Natural killer cell (primary cell): ENCODE results near the gene MAP3K9. TPM values are rescaled to one million over a fixed set of nuclear protein-coding genes. Genes with fewer than 3 reads are reported as not detected.

Experiments
- ATAC-seq, 3 donors: fragments of 150-1000 bp in 2 of 3; fragments of 200-7000 bp in 1 of 3; cut with Tn5 transposase; 1 replicate in 1 of 3; 2 replicates in 2 of 3; pipeline ENCODE4 v1.10.0; 2021; ENCODE audit warnings: mild to moderate bottlenecking in 2 of 3, moderate library complexity in 2 of 3
- DNase-seq, 2 donors: peaks; one replicate each; pipeline versions ENCODE4 v3.0.0 to v3.0.0-alpha.2; 2013 to 2021; ENCODE audit warnings: mixed read lengths in 1 of 2
- H3K27ac ChIP-seq: one replicate; pipeline ENCODE4 v1.5.1; 2013; ENCODE audit warnings: mild to moderate bottlenecking, low read length
- H3K27me3 ChIP-seq: one replicate; pipeline ENCODE4 v1.6.1; 2013; ENCODE audit warnings: low read length; ENCODE audit not compliant: control insufficient read depth, insufficient read depth
- H3K36me3 ChIP-seq: one replicate; pipeline ENCODE4 v1.6.1; 2013; ENCODE audit warnings: low read length; ENCODE audit not compliant: control insufficient read depth, insufficient read depth
- H3K4me1 ChIP-seq: one replicate; pipeline ENCODE4 v1.6.1; 2013; ENCODE audit warnings: low read length; ENCODE audit not compliant: control insufficient read depth, insufficient read depth
- H3K4me3 ChIP-seq: one replicate; pipeline ENCODE4 v1.5.1; 2013; ENCODE audit warnings: low read length
- H3K9me3 ChIP-seq: one replicate; pipeline ENCODE4 v1.6.1; 2013; ENCODE audit warnings: low read length; ENCODE audit not compliant: control insufficient read depth, insufficient read depth
- H3K27ac Mint-ChIP-seq, 2 donors: one replicate each; pipeline ENCODE4 v1.8.0; 2022; ENCODE audit warnings: mild to moderate bottlenecking in 2 of 2, mixed read lengths in 2 of 2, moderate library complexity in 1 of 2
- H3K27me3 Mint-ChIP-seq, 2 donors: one replicate each; pipeline ENCODE4 v1.8.0; 2022; ENCODE audit warnings: low read depth in 2 of 2, mixed read lengths in 2 of 2
- H3K36me3 Mint-ChIP-seq: one replicate; pipeline ENCODE4 v1.8.0; 2022; ENCODE audit warnings: mixed read lengths
- H3K4me1 Mint-ChIP-seq, 2 donors: one replicate each; pipeline ENCODE4 v1.8.0; 2022; ENCODE audit warnings: mixed read lengths in 2 of 2
- H3K4me3 Mint-ChIP-seq: one replicate; pipeline ENCODE4 v1.8.0; 2022; ENCODE audit warnings: mild to moderate bottlenecking, moderate library complexity, mixed read lengths
- H3K9me3 Mint-ChIP-seq, 2 donors: one replicate each; pipeline ENCODE4 v1.8.0; 2022; ENCODE audit warnings: mixed read lengths in 2 of 2
- WGBS: methylation state at CpG from one replicate; pipeline ENCODE4 v1.1.7; 2013; ENCODE audit warnings: missing lambda C conversion rate; ENCODE audit not compliant: insufficient coverage; 5-methylcytosine and 5-hydroxymethylcytosine counted together
- intact Hi-C: fragments of 100-400 bp; cut with micrococcal nuclease; formaldehyde crosslinking; loops from one replicate; pipeline ENCODE4 v1.14.2; 2022
- total RNA-seq, 4 donors: library from RNA; stranded (reverse); fragments of 120-200 nt in 1 of 4; gene quantifications; one replicate each; pipeline versions ENCODE4 v1.2.3 to v1.2.4, GENCODE V29; 2013 to 2022
- TF ChIP-seq, protein P1 (sequence below): fragments of 200-600 bp; IDR thresholded peaks from one replicate; pipeline ENCODE4 v1.8.0; 2022; ENCODE audit warnings: antibody characterized with exemption

MAP3K9 gene
- total RNA-seq, 3 donors from 2014 or later (not counting 1 experiment from before 2014, with no cell fraction given), result 3.6 to 7.9 (median 3.8) TPM

DNA sequence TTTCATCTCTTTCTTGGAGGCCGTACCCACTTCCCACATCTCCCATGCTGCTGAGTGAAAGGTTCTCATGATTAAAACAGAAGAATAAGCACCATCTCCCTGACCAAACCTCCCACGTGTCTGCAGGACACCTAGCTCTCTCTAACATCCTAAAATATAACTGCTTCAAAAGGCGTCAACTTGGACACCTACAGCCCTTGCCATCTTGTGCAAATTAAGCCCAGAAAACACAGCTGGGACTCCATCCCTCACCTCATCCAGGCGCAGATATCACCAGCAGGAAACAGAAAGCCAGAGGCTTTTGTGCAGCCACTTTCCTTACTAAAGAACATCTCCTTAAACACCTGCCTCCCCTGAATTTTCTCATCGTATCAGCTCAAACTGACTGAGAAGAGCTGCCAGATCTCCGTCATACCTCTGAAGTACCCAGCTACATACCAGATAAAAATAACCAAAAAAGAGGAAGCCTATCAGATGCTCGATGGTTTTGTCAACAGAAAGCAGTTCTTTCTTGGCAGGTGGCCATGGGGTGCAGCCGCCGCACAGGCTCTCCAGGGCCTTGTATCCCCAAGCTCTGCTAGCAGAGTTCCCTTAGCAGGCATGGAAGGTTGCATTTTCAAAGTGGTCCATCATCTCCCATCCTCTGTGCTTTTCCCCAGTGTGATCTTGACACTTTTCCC lies 28.8 kb downstream of the MAP3K9 start:
- H3K9me3 Mint-ChIP-seq, result no peaks in the 10 kb centered on the region
- peaks cover 10% of the 10 kb centered on the region in 2 donors for H3K27me3 Mint-ChIP-seq
- H3K27me3 ChIP-seq, result no peaks in the 10 kb centered on the region
- DNase-seq (no peak), ATAC-seq (no peak)
- peak overlapping the region; percentile 79 for H3K27ac ChIP-seq
- TF ChIP-seq, protein P1, sequence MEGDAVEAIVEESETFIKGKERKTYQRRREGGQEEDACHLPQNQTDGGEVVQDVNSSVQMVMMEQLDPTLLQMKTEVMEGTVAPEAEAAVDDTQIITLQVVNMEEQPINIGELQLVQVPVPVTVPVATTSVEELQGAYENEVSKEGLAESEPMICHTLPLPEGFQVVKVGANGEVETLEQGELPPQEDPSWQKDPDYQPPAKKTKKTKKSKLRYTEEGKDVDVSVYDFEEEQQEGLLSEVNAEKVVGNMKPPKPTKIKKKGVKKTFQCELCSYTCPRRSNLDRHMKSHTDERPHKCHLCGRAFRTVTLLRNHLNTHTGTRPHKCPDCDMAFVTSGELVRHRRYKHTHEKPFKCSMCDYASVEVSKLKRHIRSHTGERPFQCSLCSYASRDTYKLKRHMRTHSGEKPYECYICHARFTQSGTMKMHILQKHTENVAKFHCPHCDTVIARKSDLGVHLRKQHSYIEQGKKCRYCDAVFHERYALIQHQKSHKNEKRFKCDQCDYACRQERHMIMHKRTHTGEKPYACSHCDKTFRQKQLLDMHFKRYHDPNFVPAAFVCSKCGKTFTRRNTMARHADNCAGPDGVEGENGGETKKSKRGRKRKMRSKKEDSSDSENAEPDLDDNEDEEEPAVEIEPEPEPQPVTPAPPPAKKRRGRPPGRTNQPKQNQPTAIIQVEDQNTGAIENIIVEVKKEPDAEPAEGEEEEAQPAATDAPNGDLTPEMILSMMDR, result no peak
- WGBS, result 32% methylated on average over 9 of the region's 9 CpGs
- peaks cover 21% of the 10 kb centered on the region for H3K4me1 ChIP-seq
- no peaks in the 10 kb centered on the region for H3K36me3 ChIP-seq
- no peak overlapping the region for H3K4me3 Mint-ChIP-seq
- peaks cover 12 to 18% of the 10 kb centered on the region in 2 donors for H3K4me1 Mint-ChIP-seq
- H3K4me3 ChIP-seq, result no peak overlapping the region
- H3K27ac Mint-ChIP-seq, result no peak overlapping the region
- intact Hi-C loops, result no loop called here
- H3K36me3 Mint-ChIP-seq, result no peaks in the 10 kb centered on the region
- H3K9me3 ChIP-seq, result no peaks in the 10 kb centered on the region

DNA sequence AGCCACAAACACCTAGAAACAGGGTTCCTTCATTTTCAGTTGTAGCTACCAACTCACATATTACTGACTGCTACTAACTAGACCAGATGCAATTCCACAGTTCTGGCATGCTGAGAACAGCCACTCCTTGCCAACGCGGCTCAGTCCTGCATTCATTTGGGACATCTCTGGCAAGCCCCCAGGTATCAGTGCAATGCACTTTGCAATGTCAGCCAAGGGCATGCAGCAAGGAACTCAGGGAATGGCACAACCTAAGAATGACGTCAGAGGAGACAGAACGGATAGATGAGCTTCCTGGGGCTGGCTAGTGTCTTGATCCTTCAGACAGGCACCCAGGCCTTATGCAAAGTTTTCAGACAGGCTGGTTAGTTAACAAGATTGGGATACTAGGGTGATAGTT lies 29.6 kb downstream of the MAP3K9 start:
- peaks cover 21% of the 10 kb centered on the region for H3K4me1 ChIP-seq
- Mint-ChIP-seq H3K27ac (no peak overlapping the region), H3K27me3 (peaks cover 10% of the 10 kb centered on the region in 2 donors), H3K4me3 (no peak overlapping the region), H3K4me1 (peaks cover 12 to 18% of the 10 kb centered on the region in 2 donors), H3K36me3 (no peaks in the 10 kb centered on the region), H3K9me3 (no peaks in the 10 kb centered on the region)
- intact Hi-C loops, result no loop called here
- no peak for DNase-seq
- H3K9me3 ChIP-seq, result no peaks in the 10 kb centered on the region
- H3K27me3 ChIP-seq, result no peaks in the 10 kb centered on the region
- WGBS, result 95% methylated on average over 4 of the region's 4 CpGs
- no peak for ATAC-seq
- TF ChIP-seq, protein P1, result no peak
- no peak overlapping the region for H3K4me3 ChIP-seq
- peak overlapping the region; percentile 79 for H3K27ac ChIP-seq
- no peaks in the 10 kb centered on the region for H3K36me3 ChIP-seq

DNA sequence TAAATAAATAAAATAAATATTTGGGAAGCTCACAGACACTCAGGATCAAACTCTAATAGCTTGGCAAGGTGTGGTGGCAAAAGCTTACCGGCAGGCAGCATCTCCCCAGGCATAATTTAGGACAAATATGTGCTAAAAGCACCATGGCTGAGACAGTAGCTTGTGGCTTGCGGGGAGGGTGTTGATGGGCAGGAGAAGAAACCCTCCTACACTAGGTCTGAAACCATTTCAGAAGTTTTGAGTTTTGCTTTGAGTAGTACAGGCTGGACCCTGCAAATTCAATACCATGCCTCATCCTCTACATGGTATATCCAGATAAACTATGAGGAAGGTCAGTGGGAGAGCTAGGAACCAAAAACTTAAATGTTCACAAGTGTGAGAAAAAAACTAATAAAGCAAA lies 33.1 kb downstream of the MAP3K9 start:
- Mint-ChIP-seq H3K27ac (no peak overlapping the region), H3K4me3 (no peak overlapping the region), H3K27me3 (peaks cover 10% of the 10 kb centered on the region in 2 donors), H3K36me3 (no peaks in the 10 kb centered on the region), H3K9me3 (no peaks in the 10 kb centered on the region), H3K4me1 (peaks cover 0 to 4% of the 10 kb centered on the region in 2 donors)
- no peaks in the 10 kb centered on the region for H3K27me3 ChIP-seq
- TF ChIP-seq, protein P1, result no peak
- no peak overlapping the region for H3K27ac ChIP-seq
- no peak for DNase-seq
- 94% methylated on average over 2 of the region's 2 CpGs for WGBS
- H3K9me3 ChIP-seq, result no peaks in the 10 kb centered on the region
- intact Hi-C loops, result no loop called here
- ATAC-seq, result no peak
- H3K4me1 ChIP-seq, result peaks cover 11% of the 10 kb centered on the region
- no peaks in the 10 kb centered on the region for H3K36me3 ChIP-seq
- H3K4me3 ChIP-seq, result no peak overlapping the region
